Right atrium auricular region (tissue), 2 donors: ENCODE measurements around the gene CHTF18. TPM values are rescaled to one million over a fixed set of nuclear protein-coding genes. Genes with fewer than 3 reads are reported as not detected.

Source experiments
- DNase-seq: peaks from one replicate; pipeline ENCODE4 v3.0.0-alpha.2; 2019; ENCODE audit warnings: low spot score
- H3K27ac ChIP-seq, 2 donors: fragments of 200-600 bp; sonication (generic); 1 replicate in 1 of 2; 2 replicates in 1 of 2; pipeline ENCODE4 v1.5.1; 2016 to 2019
- H3K27me3 ChIP-seq, 2 donors: fragments of 200-600 bp; sonication (generic); one replicate each; pipeline versions ENCODE4 v1.5.1 to v1.6.0; 2017 to 2019
- H3K36me3 ChIP-seq: fragments of 200-600 bp; sonication (generic); one replicate; pipeline ENCODE4 v1.5.1; 2016
- H3K4me1 ChIP-seq, 2 donors: fragments of 200-600 bp; sonication (generic); one replicate each; pipeline versions ENCODE4 v1.5.1 to v1.6.0; 2017 to 2019
- H3K4me3 ChIP-seq, 2 donors: fragments of 200-600 bp; sonication (generic); 1 replicate in 1 of 2; 2 replicates in 1 of 2; pipeline ENCODE4 v1.5.1; 2017 to 2019; ENCODE audit warnings: mild to moderate bottlenecking in 1 of 2, moderate library complexity in 1 of 2
- H3K9me3 ChIP-seq, 2 donors: fragments of 200-600 bp; sonication (generic); one replicate each; pipeline ENCODE4 v1.5.1; 2019
- CTCF ChIP-seq, 2 donors: fragments of 200-600 bp; sonication (generic); IDR thresholded peaks; one replicate each; pipeline ENCODE4 v1.5.1; 2019; ENCODE audit warnings: antibody characterized with exemption in 2 of 2
- total RNA-seq, 2 donors: library from RNA; depleted of rRNA; stranded (reverse); fragments of >200 nt; gene quantifications; one replicate each; pipeline ENCODE4 v1.1.0, GENCODE V29; 2016

CHTF18 gene
- total RNA-seq, 2 donors from 2014 or later: 1.8 to 2.3 TPM

GRCh38 chr16:777826-778225 is 10.6 kb upstream of the CHTF18 start:
- H3K36me3 ChIP-seq: no peaks in the 10 kb centered on the region
- no peak overlapping the region for H3K4me3 ChIP-seq
- no peaks in the 10 kb centered on the region for H3K27me3 ChIP-seq
- no peak for TF ChIP-seq CTCF (IDR thresholded peaks at IDR 0.05)
- H3K9me3 ChIP-seq: no peaks in the 10 kb centered on the region
- DNase-seq: no peak
- H3K4me1 ChIP-seq: no peaks in the 10 kb centered on the region
- no peak overlapping the region for H3K27ac ChIP-seq

- no peak overlapping the region for H3K27ac ChIP-seq
- no peaks in the 10 kb centered on the region for H3K9me3 ChIP-seq
- H3K4me1 ChIP-seq: peaks cover 0 to 2% of the 10 kb centered on the region in 2 donors
- H3K27me3 ChIP-seq: no peaks in the 10 kb centered on the region
- TF ChIP-seq CTCF (IDR thresholded peaks at IDR 0.05): no peak
- no peak for DNase-seq
- no peaks in the 10 kb centered on the region for H3K36me3 ChIP-seq
- H3K4me3 ChIP-seq: no peak overlapping the region
Observed at GRCh38 chr16:778447-778846, 10.0 kb upstream of the CHTF18 start.

DNA sequence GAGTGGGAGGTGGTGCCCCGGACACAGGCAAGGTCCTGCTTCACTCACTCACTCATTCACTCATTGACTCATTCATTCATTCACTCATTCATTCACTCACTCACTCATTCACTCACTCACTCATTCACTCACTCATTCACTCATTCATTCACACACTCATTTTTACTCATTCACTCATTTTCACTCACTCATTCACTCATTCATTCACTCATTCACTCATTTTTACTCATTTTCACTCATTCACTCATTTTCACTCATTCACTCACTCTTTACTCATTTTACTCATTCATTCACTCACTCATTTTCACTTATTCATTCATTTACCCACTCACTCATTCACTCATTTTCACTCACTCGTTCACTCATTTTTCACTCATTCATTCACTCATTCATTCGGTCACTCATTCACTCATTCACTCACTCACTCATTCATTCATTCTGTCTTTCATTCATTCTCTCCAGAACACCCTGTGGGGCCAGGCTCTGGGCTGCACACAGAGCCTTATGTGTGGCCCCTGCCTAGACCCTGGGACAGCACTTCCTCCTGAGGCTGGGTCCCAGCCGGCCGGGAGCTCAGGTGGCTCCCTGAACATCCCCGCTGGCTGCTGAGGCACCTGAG is 9.4 kb upstream of the CHTF18 start:
- no peak for DNase-seq
- Histone ChIP-seq H3K36me3 (no peaks in the 10 kb centered on the region), H3K27ac (no peak overlapping the region), H3K4me1 (peaks cover 0 to 8% of the 10 kb centered on the region in 2 donors), H3K4me3 (no peak overlapping the region), H3K27me3 (no peaks in the 10 kb centered on the region), H3K9me3 (no peaks in the 10 kb centered on the region)
- TF ChIP-seq CTCF (IDR thresholded peaks at IDR 0.05): no peak

GRCh38 chr16:779561-779960 is 8.9 kb upstream of the CHTF18 start:
- H3K36me3 ChIP-seq: no peaks in the 10 kb centered on the region
- H3K4me3 ChIP-seq: no peak overlapping the region
- no peak for TF ChIP-seq CTCF (IDR thresholded peaks at IDR 0.05)
- H3K27ac ChIP-seq: no peak overlapping the region
- H3K27me3 ChIP-seq: no peaks in the 10 kb centered on the region
- no peaks in the 10 kb centered on the region for H3K9me3 ChIP-seq
- H3K4me1 ChIP-seq: peaks cover 0 to 9% of the 10 kb centered on the region in 2 donors
- no peak for DNase-seq

DNA sequence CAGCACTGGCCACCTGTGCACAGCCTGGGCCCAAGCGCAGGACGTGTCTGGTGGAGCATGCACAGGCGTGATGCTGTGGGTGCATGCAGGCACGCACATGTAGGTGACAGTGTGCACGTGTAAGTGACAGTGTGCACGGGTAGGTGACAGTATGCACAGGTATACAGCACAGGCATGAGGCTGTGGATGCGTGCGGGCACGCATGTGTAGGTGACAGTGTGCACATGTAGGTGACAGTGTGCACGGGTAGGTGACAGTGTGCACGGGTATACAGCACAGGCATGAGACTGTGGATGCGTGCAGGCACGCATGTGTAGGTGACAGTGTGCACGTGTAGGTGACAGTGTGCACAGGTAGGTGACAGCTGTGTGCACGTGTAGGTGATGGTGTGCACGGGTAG is 8.1 kb upstream of the CHTF18 start:
- no peaks in the 10 kb centered on the region for H3K36me3 ChIP-seq
- no peak for TF ChIP-seq CTCF (IDR thresholded peaks at IDR 0.05)
- no peaks in the 10 kb centered on the region for H3K27me3 ChIP-seq
- H3K4me3 ChIP-seq: no peak overlapping the region
- peaks cover 0 to 9% of the 10 kb centered on the region in 2 donors for H3K4me1 ChIP-seq
- H3K27ac ChIP-seq: no peak overlapping the region
- H3K9me3 ChIP-seq: no peaks in the 10 kb centered on the region
- DNase-seq: no peak
